Measurements from ENCODE around the gene PTGDS. TPM values are rescaled to one million over a fixed set of nuclear protein-coding genes. Genes with fewer than 3 reads are reported as not detected.

PTGDS gene
- total RNA-seq, 3 donors from 2014 or later, result 46.7 to 72.6 (median 48.2) TPM

DNA sequence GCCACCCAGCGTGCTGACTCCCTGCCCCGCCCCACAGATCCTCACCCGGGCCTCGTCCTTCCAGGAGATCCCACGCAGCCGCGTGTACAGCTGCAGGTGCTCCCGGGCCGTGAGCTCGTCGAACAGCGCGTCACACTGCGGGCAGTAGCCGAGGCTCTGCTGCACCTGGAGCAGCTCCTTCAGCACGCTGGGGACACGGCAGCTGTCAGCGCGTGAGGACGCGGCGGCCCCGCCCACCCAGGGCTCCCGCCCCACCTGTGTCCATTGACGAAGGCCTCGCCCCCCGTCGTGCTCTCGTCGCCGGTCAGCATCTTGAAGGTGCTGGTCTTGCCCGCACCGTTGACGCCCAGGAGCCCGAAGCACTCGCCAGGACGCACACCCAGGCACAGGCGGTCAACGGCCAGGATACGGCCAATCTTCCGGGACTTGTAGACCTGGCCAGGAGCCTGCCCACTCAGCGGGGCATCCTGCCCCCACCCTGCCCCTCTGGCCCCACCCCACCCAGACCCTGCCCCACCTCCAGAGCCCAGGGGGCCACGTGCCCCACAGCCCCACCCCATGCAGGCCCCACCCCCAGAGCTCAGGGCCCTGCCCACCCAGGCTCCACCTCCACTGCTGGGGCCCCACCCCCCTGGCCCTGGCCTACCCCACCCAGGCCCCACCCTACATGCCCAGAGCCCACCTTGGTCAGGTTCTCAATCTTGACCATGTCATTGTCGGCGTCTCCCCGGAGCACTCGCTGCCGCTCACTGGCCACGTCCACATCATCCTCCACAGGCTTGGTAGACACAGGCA, 32.8 kb downstream of the PTGDS start:
- no peak overlapping the region for H3K4me3 ChIP-seq
- intact Hi-C loops (cut with DNase I; ENCODE audit: low total_unique reads), result no loop called here
- TF ChIP-seq POLR2AphosphoS5 (IDR thresholded peaks at IDR 0.05) (no peak), POLR2A (IDR thresholded peaks at IDR 0.05) (no peak)
- TF ChIP-seq, protein P1, sequence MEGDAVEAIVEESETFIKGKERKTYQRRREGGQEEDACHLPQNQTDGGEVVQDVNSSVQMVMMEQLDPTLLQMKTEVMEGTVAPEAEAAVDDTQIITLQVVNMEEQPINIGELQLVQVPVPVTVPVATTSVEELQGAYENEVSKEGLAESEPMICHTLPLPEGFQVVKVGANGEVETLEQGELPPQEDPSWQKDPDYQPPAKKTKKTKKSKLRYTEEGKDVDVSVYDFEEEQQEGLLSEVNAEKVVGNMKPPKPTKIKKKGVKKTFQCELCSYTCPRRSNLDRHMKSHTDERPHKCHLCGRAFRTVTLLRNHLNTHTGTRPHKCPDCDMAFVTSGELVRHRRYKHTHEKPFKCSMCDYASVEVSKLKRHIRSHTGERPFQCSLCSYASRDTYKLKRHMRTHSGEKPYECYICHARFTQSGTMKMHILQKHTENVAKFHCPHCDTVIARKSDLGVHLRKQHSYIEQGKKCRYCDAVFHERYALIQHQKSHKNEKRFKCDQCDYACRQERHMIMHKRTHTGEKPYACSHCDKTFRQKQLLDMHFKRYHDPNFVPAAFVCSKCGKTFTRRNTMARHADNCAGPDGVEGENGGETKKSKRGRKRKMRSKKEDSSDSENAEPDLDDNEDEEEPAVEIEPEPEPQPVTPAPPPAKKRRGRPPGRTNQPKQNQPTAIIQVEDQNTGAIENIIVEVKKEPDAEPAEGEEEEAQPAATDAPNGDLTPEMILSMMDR (IDR thresholded peaks at IDR 0.05), result no peak
- no peaks in the 10 kb centered on the region for H3K36me3 ChIP-seq
- H3K27ac ChIP-seq, result no peak overlapping the region
- DNase-seq (ENCODE audit: low spot score in 2 of 2), result no peak
- peaks cover 0 to 2% of the 10 kb centered on the region in 2 donors for H3K9me3 ChIP-seq
- no peaks in the 10 kb centered on the region for H3K27me3 ChIP-seq
- no peaks in the 10 kb centered on the region for H3K4me1 ChIP-seq

DNA sequence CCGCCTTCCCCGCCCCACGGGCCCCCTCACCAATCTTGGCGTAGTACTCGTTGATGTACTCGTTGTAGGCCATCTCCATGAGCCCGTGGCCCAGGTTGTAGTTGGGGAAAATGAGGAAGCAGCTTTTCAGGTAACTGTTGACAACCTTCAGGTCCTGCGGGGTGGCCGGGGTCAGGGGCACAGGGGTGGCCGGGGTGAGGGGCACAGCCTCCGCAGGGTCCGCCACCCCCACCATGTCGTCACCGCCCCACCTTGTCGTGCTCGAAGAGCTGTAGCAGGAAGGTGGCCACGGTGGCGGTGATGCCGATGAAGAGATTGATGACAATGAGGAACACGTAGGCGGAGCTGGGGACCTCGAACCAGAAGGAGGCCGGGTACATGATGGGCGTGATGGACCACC, 33.9 kb downstream of the PTGDS start:
- Histone ChIP-seq H3K4me1 (no peaks in the 10 kb centered on the region), H3K36me3 (no peaks in the 10 kb centered on the region), H3K27me3 (no peaks in the 10 kb centered on the region)

DNA sequence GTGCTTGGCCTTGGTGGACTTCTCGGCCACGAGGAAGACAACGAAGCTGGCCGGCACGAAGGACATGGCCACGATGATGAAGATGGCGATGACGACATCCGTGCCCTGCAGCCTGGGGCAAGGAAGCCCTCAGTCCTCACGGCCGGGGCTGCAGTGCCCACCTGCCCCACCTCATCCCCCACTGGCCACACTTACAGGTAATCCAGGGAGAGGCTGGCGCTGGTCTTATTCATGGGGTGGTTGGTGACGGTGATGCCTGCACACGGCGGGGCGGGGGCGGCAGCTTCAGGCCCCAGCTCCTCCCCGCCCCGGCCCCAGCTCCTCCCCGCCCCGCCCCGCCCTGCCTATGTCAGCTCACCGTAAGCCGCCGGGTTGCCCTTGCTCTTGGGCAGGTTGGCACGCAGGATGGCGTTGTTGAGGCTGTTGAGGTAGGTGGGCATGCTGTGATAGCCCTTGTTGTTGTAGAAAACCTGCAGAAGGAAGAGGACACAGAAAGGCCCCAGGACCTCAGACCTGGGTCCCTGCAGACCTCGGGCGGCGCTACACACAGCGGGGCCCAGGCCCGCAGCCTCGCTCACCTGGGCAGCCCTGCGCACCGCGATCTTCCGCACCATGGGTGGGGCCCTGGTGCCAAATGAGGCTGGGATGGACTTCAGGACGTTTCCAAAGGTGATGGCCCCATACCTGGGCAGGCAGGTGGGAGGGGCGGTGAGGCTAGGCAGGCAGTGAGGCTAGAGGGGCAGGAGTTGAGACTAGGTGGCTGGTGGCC, 34.8 kb downstream of the PTGDS start:
- no peaks in the 10 kb centered on the region for H3K9me3 ChIP-seq
- DNase-seq (ENCODE audit: low spot score in 2 of 2), result no peak
- H3K27ac ChIP-seq, result no peak overlapping the region
- no peaks in the 10 kb centered on the region for H3K4me1 ChIP-seq
- no peaks in the 10 kb centered on the region for H3K36me3 ChIP-seq
- no peak overlapping the region for H3K4me3 ChIP-seq
- TF ChIP-seq POLR2AphosphoS5 (IDR thresholded peaks at IDR 0.05) (no peak), POLR2A (IDR thresholded peaks at IDR 0.05) (no peak)
- TF ChIP-seq, protein P1 (IDR thresholded peaks at IDR 0.05), result no peak
- intact Hi-C loops (cut with DNase I; ENCODE audit: low total_unique reads), result loop anchor here (1.0 kb wide), 1 partner anchor 25 kb away; no protein-coding TSS in a partner anchor
- no peaks in the 10 kb centered on the region for H3K27me3 ChIP-seq

More for the DNA sequence above, 33.9 kb downstream of the PTGDS start:
- Histone ChIP-seq H3K27ac (no peak overlapping the region), H3K4me3 (no peak overlapping the region), H3K9me3 (no peaks in the 10 kb centered on the region)
- DNase-seq (ENCODE audit: low spot score in 2 of 2), result no peak
- intact Hi-C loops (cut with DNase I; ENCODE audit: low total_unique reads), result no loop called here
- no peak for TF ChIP-seq POLR2A (IDR thresholded peaks at IDR 0.05)
- TF ChIP-seq, protein P1 (IDR thresholded peaks at IDR 0.05), result no peak
- no peak for TF ChIP-seq POLR2AphosphoS5 (IDR thresholded peaks at IDR 0.05)

DNA sequence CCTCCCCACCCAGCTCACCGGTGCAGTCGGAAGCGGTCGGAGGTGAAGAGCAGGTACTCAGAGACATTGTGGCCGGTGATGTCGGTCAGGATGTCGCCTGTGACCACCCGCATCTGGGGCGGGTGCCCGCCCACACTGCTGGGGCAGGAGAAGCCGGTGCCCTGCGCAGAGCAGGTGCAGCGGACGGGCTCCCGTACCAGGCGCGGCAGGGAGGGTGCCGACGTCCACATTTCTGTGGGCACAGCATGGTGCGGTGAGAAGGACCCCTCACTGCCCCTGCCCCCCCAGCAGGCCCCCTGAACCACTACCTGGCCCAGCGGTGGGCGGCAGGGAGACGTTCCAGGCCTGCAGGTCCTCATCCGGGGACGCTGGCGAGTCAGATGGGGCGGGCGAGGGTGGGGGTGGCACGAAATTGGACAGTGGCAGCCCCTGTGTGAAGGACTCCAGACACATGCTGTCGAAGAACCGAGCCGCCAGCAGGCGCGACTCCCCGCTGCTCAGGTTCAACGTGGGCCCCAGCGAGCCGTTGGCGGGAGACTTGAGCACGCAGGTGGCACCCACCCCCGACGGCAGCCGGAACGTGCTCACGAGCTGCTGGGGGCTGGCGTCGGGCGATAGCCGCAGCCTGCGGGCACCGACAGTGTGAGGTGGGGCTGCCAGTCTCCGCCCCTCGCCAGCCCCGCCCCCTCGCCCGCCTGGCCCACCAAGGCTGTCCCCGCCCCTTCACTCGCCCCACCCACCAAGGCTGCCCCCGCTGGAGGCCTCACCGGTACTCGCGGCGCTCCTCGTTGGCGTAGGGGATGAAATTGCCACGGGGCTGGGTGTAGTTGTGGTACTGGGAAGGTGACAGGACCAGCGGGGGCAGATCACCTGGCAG, 35.6 kb downstream of the PTGDS start:
- Histone ChIP-seq H3K27me3 (no peaks in the 10 kb centered on the region), H3K4me3 (no peak overlapping the region), H3K4me1 (no peaks in the 10 kb centered on the region), H3K36me3 (no peaks in the 10 kb centered on the region), H3K27ac (no peak overlapping the region), H3K9me3 (no peaks in the 10 kb centered on the region)
- DNase-seq (ENCODE audit: low spot score in 2 of 2), result no peak
- intact Hi-C loops (cut with DNase I; ENCODE audit: low total_unique reads), result loop anchor here (1.0 kb wide), 1 partner anchor 26 kb away; no protein-coding TSS in a partner anchor
- no peak for TF ChIP-seq POLR2AphosphoS5 (IDR thresholded peaks at IDR 0.05)
- no peak for TF ChIP-seq POLR2A (IDR thresholded peaks at IDR 0.05)
- TF ChIP-seq, protein P1 (IDR thresholded peaks at IDR 0.05), result no peak

All from breast epithelium (tissue), 4 donors.